ENCODE data around the gene AQP12B. TPM values are rescaled to one million over a fixed set of nuclear protein-coding genes. Genes with fewer than 3 reads are reported as not detected.
"Not testable (repeated sequence)": the region's sequence is repeated elsewhere in the genome, so short reads cannot be mapped to it uniquely, and the experiment has no call there.

AQP12B gene
- polyA plus RNA-seq (2012; ENCODE audit: missing spikeins), result not detected

- not testable (repeated sequence) for FAIRE-seq; DNase-seq (ENCODE audit: insufficient read length)
Measured at GRCh38 chr2:240682431-240683224, at the start of gene AQP12B. AQP12B (minus strand) TSS chr2:240682885; CDS start chr2:240682837, 48 bp downstream.

DNA sequence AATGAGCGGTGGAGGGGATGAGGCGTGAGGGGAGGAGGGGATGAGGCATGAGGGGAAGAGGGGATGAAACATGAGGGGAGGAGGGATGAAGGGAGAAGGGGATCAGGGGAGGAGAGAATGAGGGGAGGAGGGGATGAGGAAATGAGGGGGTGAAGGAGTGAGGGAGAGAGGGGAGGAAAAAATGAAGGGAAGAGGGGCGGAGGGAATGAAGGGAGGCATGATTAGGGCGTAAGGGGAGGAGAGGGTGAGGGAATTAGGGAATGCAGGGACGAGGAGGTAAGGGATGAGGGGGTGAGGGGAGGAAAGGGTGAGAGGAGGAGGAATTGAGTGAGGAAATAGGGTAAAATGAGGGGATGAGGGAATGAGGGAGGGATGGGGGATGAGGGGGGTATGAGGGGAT, 49.5 kb upstream of the AQP12B start:
- FAIRE-seq (no peak), DNase-seq (ENCODE audit: insufficient read length) (no peak)
- TF ChIP-seq POLR2AphosphoS5 (IDR thresholded peaks at IDR 0.05; ENCODE audit: low read depth, low read length) (no peak), TAF1 (IDR thresholded peaks at IDR 0.05; ENCODE audit: borderline replicate concordance, low read depth, low read length) (no peak), POLR2A (IDR thresholded peaks at IDR 0.05; ENCODE audit: low read depth, low read length) (no peak)

DNA sequence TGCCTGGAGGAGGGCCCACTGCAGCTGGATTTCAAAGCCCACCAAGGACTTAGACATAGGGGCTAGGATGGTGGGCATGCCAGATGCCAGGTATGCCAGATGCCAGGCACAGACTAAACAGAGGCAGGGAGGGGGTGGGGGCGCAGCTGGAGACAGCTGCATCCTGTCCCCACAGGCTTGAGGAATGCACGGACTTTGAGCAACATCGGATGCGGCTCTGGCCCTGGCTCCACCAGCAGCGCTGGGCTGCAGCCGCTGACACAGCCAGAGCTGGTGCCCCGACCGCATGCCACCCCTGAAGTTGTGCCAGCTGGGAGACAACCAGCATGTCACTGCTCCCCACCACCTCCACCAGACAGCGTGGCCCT, 48.5 kb upstream of the AQP12B start:
- no peak for TF ChIP-seq POLR2AphosphoS5 (IDR thresholded peaks at IDR 0.05; ENCODE audit: low read depth, low read length)
- no peak for TF ChIP-seq POLR2A (IDR thresholded peaks at IDR 0.05; ENCODE audit: low read depth, low read length)
- no peak for TF ChIP-seq TAF1 (IDR thresholded peaks at IDR 0.05; ENCODE audit: borderline replicate concordance, low read depth, low read length)
- DNase-seq (ENCODE audit: insufficient read length) (no peak), FAIRE-seq (no peak)

DNA sequence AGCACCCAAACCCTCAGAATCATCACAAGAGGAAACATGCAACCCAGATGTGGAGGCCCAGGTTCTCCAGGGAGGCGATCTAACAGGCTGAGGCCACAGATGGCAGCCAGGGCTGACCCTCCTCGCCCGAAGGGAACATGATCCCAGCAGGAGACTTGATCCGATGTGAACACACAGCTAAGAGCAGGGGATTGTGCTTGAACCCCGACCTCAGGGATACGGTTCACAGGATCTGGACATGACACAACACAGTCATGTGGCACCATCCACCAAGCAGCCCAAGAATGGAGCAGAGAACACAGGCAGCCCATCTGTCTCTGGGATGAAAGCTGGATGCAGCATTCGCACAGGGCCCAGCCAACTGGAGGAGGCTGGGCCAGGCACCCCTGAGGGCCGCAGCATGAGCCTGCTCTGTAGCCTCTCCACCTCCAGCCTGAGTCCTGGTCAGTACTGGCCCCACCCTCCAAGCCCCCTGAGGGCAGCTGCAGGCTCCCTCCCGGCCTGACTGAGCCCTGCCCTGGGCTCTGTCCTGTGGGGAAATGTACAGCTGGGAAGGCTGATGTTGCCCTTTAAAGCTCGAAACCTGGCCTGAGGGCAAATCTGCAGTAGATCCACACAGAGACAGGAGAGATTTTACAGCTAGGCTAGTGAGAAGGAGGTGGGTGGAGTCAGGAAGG, 48.0 kb upstream of the AQP12B start:
- DNase-seq (ENCODE audit: insufficient read length) (no peak), FAIRE-seq (no peak)
- no peak for TF ChIP-seq POLR2AphosphoS5 (IDR thresholded peaks at IDR 0.05; ENCODE audit: low read depth, low read length)
- no peak for TF ChIP-seq TAF1 (IDR thresholded peaks at IDR 0.05; ENCODE audit: borderline replicate concordance, low read depth, low read length)
- no peak for TF ChIP-seq POLR2A (IDR thresholded peaks at IDR 0.05; ENCODE audit: low read depth, low read length)

GRCh38 chr2:240728827-240729226, 46.1 kb upstream of the AQP12B start:
- DNase-seq (ENCODE audit: insufficient read length) (no peak), FAIRE-seq (no peak)

DNA sequence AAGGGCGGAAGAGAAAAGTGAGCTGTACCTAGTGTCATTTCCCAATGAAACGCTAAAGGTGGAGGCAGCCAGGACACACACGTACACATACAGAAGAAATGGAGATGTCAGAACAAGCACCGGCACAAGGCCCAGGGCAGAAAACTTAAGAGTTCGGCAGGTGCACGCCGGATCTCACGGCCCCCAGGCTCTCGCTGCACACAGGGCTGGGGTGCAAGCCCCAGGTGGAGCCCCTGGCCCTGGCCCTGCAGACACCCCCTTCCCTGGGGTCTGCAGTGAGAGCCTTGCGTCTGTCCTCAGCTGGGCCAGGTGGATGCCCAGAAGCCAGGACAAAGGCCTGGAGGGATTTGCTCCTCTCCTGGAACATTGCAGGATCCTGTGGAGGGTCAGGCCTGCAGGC, 45.7 kb upstream of the AQP12B start:
- FAIRE-seq (no peak), DNase-seq (ENCODE audit: insufficient read length) (no peak)

More at GRCh38 chr2:240728827-240729226, 46.1 kb upstream of the AQP12B start:
- TF ChIP-seq POLR2AphosphoS5 (IDR thresholded peaks at IDR 0.05; ENCODE audit: low read depth, low read length) (no peak), TAF1 (IDR thresholded peaks at IDR 0.05; ENCODE audit: borderline replicate concordance, low read depth, low read length) (no peak), POLR2A (IDR thresholded peaks at IDR 0.05; ENCODE audit: low read depth, low read length) (no peak)

GRCh38 chr2:240727913-240728312, 45.2 kb upstream of the AQP12B start:
- FAIRE-seq (no peak), DNase-seq (ENCODE audit: insufficient read length) (no peak)
- TF ChIP-seq TAF1 (IDR thresholded peaks at IDR 0.05; ENCODE audit: borderline replicate concordance, low read depth, low read length) (no peak), POLR2A (IDR thresholded peaks at IDR 0.05; ENCODE audit: low read depth, low read length) (no peak), POLR2AphosphoS5 (IDR thresholded peaks at IDR 0.05; ENCODE audit: low read depth, low read length) (no peak)

More for the DNA sequence above, 45.7 kb upstream of the AQP12B start:
- TF ChIP-seq POLR2A (IDR thresholded peaks at IDR 0.05; ENCODE audit: low read depth, low read length) (no peak), TAF1 (IDR thresholded peaks at IDR 0.05; ENCODE audit: borderline replicate concordance, low read depth, low read length) (no peak), POLR2AphosphoS5 (IDR thresholded peaks at IDR 0.05; ENCODE audit: low read depth, low read length) (no peak)

GRCh38 chr2:240727439-240727838, 44.8 kb upstream of the AQP12B start:
- FAIRE-seq, result no peak
- TF ChIP-seq POLR2A (IDR thresholded peaks at IDR 0.05; ENCODE audit: low read depth, low read length) (no peak), TAF1 (IDR thresholded peaks at IDR 0.05; ENCODE audit: borderline replicate concordance, low read depth, low read length) (no peak), POLR2AphosphoS5 (IDR thresholded peaks at IDR 0.05; ENCODE audit: low read depth, low read length) (no peak)
- DNase-seq (ENCODE audit: insufficient read length), result no peak

GRCh38 chr2:240726876-240727275, 44.2 kb upstream of the AQP12B start:
- DNase-seq (ENCODE audit: insufficient read length) (no peak), FAIRE-seq (no peak)
- TF ChIP-seq POLR2AphosphoS5 (IDR thresholded peaks at IDR 0.05; ENCODE audit: low read depth, low read length), result no peak
- TF ChIP-seq POLR2A (IDR thresholded peaks at IDR 0.05; ENCODE audit: low read depth, low read length), result no peak
- TF ChIP-seq TAF1 (IDR thresholded peaks at IDR 0.05; ENCODE audit: borderline replicate concordance, low read depth, low read length), result no peak

DNA sequence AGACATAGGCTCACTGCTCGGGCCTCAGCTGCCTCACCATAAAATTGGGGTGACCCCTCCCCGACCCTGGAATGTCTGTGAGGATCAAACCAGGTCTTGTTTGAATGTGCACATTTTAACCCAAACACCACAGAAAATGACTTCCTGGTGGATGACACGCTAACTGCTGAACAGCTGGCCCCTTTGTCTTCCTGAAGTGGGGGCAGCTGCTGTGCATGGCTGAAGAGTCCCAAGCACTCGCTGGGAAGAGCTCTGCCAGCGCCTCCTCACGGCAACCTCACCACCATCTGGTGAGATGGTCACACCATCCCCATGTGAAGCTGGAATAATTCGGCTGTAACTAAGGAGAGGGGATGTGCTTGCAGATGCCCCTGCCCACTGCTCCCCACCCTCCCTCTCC, 43.0 kb upstream of the AQP12B start:
- no peak for DNase-seq (ENCODE audit: insufficient read length)
- no peak for FAIRE-seq
- TF ChIP-seq POLR2A (IDR thresholded peaks at IDR 0.05; ENCODE audit: low read depth, low read length), result no peak
- no peak for TF ChIP-seq TAF1 (IDR thresholded peaks at IDR 0.05; ENCODE audit: borderline replicate concordance, low read depth, low read length)
- TF ChIP-seq POLR2AphosphoS5 (IDR thresholded peaks at IDR 0.05; ENCODE audit: low read depth, low read length), result no peak

GRCh38 chr2:240725266-240725665, 42.6 kb upstream of the AQP12B start:
- FAIRE-seq (no peak), DNase-seq (ENCODE audit: insufficient read length) (no peak)
- no peak for TF ChIP-seq POLR2AphosphoS5 (IDR thresholded peaks at IDR 0.05; ENCODE audit: low read depth, low read length)
- TF ChIP-seq POLR2A (IDR thresholded peaks at IDR 0.05; ENCODE audit: low read depth, low read length), result no peak
- TF ChIP-seq TAF1 (IDR thresholded peaks at IDR 0.05; ENCODE audit: borderline replicate concordance, low read depth, low read length), result no peak

- TF ChIP-seq TAF1 (IDR thresholded peaks at IDR 0.05; ENCODE audit: borderline replicate concordance, low read depth, low read length) (no peak), POLR2AphosphoS5 (IDR thresholded peaks at IDR 0.05; ENCODE audit: low read depth, low read length) (no peak), POLR2A (IDR thresholded peaks at IDR 0.05; ENCODE audit: low read depth, low read length) (no peak)
- DNase-seq (ENCODE audit: insufficient read length), result no peak
- FAIRE-seq, result no peak
Measured at GRCh38 chr2:240724431-240724830, 41.7 kb upstream of the AQP12B start.
